CD4-positive, alpha-beta T cell treated with Interferon gamma for 1 hour (primary cell): ENCODE data around the gene RPL7A.
"Not testable (repeated sequence)": the region's sequence is repeated elsewhere in the genome, so short reads cannot be mapped to it uniquely, and the experiment has no call there.

Experiments
- DNase-seq: peaks from one replicate; pipeline ENCODE4 v3.0.0-alpha.2; 2020

RPL7A gene

DNA sequence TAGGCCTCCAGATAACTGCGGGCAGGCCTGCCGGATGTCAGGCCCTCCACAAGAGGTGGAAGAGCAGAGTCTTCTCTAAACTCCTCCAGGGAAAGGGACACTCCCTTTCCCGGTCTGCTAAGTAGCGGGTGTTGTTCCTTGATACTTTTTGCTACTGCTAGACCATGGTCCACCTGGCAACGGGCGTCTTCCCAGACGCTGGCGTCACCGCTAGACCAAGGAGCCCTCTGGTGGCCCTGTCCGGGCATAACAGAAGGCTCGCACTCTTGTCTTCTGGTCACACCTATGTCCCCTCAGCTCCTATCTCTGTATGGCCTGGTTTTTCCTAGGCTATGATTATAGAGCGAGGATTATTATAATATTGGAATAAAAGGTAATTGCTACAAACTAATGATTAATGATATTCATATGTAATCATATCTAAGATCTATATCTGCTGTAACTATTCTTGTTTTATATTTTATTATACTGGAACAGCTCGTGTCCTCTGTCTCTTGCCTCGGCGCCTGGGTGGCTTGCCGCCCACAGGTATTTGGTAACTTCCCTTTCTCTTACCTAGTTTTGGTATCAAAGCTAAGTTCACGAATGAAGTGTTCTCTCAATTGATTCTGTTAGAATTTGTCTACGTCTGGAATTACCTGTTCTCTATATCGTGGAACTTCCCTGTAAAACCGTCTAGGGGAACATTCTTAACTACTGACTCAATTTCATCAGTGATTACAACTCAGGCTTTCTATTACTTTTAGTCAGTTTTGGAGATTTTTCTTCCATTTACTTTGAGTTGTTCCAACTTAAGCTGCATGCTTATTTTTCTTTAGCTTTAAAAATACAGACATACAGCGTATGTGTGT, 18.5 kb upstream of the RPL7A start:
- DNase-seq = not testable (repeated sequence)

DNA sequence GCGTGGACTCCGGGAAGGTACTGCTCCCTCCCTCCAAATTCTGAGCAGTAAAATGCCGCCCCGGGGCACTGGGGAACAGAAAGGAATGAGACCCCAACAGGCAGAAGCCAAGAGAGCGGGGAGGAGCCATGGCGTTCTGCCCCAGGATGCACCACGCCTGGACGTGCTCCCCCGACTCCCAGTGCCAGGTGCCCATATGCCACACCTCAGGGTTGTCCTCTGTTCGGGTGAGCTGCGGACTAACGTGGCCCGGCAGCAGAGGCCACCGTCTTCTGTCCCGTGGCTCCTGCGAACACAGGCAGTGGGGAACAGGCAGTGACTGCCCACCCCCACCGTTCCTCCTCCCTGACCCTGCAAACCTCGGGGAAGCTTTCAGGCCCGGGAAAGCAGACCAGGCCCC, 16.8 kb upstream of the RPL7A start:
- no peak for DNase-seq

GRCh38 chr9:133331641-133332380, 16.2 kb upstream of the RPL7A start:
- no peak for DNase-seq

- no peak for DNase-seq
These were observed 15.7 kb upstream of the RPL7A start for GRCh38 chr9:133332381-133332730.

DNA sequence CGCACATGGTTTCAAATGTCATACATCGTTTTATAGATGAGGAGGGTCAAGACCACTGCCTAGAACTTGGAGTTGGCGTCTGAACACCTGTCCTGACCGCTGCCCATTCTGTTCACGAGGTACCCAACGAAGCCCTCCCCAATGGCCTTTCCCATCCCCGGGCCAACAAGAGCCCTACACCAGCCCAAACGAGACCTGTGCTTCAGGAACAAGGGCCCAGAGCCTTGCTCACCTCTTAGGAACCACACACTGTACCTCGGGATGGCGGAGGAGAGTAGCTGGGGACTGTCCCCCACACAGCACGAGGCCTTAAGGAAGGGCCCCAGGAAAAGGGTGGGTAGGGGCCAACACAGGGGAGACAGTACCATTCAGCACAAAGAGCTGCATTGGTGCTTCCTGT, 15.0 kb upstream of the RPL7A start:
- no peak for DNase-seq

GRCh38 chr9:133333566-133333965, 14.5 kb upstream of the RPL7A start:
- no peak for DNase-seq

DNA sequence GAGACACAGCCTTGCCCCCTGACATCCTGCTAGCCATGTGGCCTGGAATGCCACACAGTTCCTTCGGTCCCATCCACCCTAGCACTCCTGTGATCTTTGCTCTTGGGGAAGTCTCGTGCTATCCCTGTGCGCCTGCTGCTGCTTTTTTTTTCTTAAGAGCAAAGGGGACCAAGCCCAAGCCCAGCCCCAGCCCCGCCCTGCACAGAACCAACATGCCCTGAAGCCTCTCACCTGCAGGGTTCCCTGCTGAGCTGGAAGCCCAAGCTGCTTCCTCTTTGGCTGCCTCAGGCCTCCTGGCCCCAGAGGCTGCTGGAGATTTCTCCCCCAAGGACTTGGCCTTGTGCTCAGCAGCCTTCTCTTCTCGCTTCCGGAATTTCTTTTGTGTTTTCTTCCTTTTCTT, 13.9 kb upstream of the RPL7A start:
- no peak for DNase-seq

GRCh38 chr9:133334888-133335287, 13.1 kb upstream of the RPL7A start:
- DNase-seq = not testable (repeated sequence)

GRCh38 chr9:133335924-133336811, 11.8 kb upstream of the RPL7A start, which contains the start of gene SURF6:
TSS of gene SURF6 (minus strand) at chr9:133336188. CDS start at chr9:133336132, 56 bp downstream.
- peak; percentile 89 for DNase-seq

GRCh38 chr9:133339641-133340040, 8.4 kb upstream of the RPL7A start:
- DNase-seq = no peak

- no peak for DNase-seq
These were observed 7.8 kb upstream of the RPL7A start for GRCh38 chr9:133340256-133340655.

DNA sequence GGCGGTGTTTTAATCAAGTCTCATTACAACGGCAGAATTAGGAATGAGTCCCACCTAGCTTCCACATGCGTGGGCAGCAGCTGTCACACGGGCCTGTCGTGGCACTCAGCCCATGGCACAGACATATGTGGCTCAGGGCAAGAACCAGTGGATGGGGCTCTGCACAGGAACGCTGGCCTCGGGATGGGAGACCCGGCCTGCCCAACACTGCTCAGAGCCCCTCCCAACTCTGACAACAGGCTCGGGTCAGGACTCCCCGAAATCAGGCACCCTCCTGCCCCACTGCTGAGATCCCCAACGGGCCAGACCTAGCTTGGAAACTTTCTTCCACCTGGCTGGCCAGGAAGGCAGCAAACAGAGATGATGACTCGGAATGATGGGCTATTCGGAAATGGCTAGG, 7.1 kb upstream of the RPL7A start:
- no peak for DNase-seq

GRCh38 chr9:133341369-133342068, 6.5 kb upstream of the RPL7A start:
- DNase-seq = peak; percentile 26

- DNase-seq = no peak
These were observed 6.0 kb upstream of the RPL7A start for GRCh38 chr9:133342069-133342406.

- DNase-seq = no peak
These were observed 5.4 kb upstream of the RPL7A start for GRCh38 chr9:133342570-133342969.

DNA sequence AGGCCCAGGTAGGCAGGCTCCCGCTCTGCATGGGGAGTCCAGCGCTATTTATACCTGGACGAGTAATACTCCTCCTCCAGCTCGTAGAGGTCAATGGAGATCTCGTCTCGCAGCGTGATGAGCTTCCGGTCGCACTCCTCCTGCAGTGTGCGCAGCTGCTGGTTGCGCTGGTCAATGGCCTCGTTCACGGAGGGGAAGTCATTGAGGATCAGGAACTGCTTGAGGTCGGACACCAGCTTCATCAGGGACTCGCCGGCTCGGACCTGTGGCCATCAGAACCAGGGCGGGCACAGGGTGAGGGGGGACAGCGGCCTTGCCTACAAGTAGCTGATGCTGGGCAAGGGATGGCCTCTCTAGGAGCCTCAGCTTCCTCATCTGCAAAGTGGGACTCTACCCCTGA, 3.9 kb upstream of the RPL7A start:
- DNase-seq = no peak

DNA sequence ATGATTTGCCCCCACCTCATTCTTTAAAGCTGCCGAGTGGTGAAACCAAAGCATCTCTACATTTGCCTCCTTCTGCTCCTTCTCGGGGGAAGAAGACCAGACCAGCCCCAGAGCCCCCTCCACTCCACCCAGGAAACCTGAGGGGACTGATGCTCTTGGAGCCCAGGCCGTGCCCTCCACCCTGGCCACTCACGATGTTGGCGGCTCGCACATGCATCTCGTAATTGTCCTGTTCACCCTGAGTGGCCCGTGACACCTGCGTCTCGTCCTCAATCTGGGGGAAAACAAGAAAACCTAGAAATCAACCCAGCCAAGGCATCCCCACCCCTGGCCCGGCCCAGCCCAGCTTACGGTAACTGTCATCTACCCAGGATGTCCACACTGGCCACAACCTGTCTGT, 3.0 kb upstream of the RPL7A start:
- DNase-seq = no peak

DNA sequence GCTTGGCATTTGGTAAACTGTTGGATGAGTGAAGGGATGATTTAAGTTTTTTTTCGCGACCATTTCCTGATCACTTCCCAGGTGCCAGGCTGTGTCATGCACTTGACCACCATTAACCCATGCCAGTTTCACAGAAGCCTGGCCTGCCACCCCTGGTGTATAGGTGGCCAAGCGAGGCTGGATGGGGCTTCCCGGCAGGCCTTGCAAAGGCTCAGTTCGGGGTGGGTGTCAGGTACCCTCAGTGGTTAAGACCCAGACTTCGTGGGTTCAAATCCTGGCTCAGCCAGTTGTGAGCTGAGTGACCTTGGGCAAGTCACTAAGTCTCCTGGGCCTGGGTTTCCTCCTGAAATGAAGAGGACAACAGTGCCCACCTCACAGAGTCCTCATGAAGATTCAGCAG, 2.4 kb upstream of the RPL7A start:
- DNase-seq = no peak

DNA sequence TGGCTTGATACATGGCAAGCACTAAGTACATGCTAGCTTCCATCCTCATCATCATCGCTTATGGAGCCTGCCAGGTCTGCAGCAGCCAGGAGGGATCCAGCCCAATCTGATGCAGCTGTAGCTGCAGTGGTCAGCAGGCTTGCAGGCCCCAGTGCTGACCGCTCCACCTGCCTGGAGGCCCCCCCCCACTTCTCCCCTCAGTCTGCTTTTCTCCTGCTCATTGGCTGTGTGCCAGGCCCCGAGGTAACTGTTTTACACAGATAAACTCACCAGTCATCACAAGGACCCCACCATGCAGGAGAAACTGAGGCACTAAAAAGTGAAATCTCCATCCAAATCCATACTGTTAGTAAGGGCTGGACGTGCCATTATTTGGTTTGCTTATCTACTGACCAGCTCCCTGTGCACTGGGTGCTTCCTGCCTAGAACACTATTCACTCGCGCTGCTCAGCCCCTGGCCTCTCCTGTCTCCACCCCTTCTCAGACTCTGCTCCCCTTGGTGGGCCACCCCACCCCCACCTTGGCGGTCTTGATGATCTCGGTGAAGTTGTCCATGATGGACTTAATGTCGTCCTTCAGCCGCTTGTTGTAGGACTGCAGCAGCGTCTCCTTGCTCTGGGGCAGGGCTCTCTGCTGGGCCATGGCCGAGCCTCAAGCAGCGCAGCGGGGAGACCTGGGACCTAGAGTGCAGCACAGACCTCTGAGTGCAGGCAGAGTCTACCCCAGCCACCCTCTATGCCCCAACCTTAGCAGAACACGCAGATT, 1.8 kb upstream of the RPL7A start:
- no peak for DNase-seq

GRCh38 chr9:133347515-133347984, 468 bp upstream of the RPL7A start:
- DNase-seq = peak; percentile 62

GRCh38 chr9:133348718-133349573, 928 bp downstream of the RPL7A start:
- DNase-seq = no peak
